Central memory CD8-positive, alpha-beta T cell (primary cell): ENCODE results near the gene SFTPA2.
A peak's percentile ranks its signal among the peaks of the same experiment; 100 is the strongest.
"Not testable (repeated sequence)": the region's sequence is repeated elsewhere in the genome, so short reads cannot be mapped to it uniquely, and the experiment has no call there.

Source experiments
- ATAC-seq: fragments of 150-1000 bp; cut with Tn5 transposase; replicated peaks from 2 replicates; pipeline ENCODE4 v1.10.0; 2022; ENCODE audit warnings: mild to moderate bottlenecking, moderate FRiP score, moderate number of reproducible peaks; ENCODE audit not compliant: poor library complexity, severe bottlenecking; ENCODE audit errors: extremely low read depth
- DNase-seq, 2 donors: peaks; one replicate each; pipeline ENCODE4 v3.0.0; 2021; ENCODE audit warnings: low spot score in 2 of 2
- H3K27ac Mint-ChIP-seq: one replicate; pipeline ENCODE4 v1.8.0; 2022; ENCODE audit warnings: low read depth, mild to moderate bottlenecking, moderate library complexity, mixed read lengths
- H3K27me3 Mint-ChIP-seq: one replicate; pipeline ENCODE4 v1.8.0; 2022; ENCODE audit warnings: mixed read lengths
- H3K36me3 Mint-ChIP-seq: one replicate; pipeline ENCODE4 v1.8.0; 2022; ENCODE audit warnings: mild to moderate bottlenecking, moderate library complexity, mixed read lengths; ENCODE audit not compliant: insufficient read depth
- H3K4me1 Mint-ChIP-seq: one replicate; pipeline ENCODE4 v1.8.0; 2022; ENCODE audit warnings: mixed read lengths
- H3K4me3 Mint-ChIP-seq: one replicate; pipeline ENCODE4 v1.8.0; 2022; ENCODE audit warnings: mild to moderate bottlenecking, moderate library complexity, mixed read lengths
- H3K9me3 Mint-ChIP-seq: one replicate; pipeline ENCODE4 v1.8.0; 2022; ENCODE audit warnings: mixed read lengths

SFTPA2 gene

DNA sequence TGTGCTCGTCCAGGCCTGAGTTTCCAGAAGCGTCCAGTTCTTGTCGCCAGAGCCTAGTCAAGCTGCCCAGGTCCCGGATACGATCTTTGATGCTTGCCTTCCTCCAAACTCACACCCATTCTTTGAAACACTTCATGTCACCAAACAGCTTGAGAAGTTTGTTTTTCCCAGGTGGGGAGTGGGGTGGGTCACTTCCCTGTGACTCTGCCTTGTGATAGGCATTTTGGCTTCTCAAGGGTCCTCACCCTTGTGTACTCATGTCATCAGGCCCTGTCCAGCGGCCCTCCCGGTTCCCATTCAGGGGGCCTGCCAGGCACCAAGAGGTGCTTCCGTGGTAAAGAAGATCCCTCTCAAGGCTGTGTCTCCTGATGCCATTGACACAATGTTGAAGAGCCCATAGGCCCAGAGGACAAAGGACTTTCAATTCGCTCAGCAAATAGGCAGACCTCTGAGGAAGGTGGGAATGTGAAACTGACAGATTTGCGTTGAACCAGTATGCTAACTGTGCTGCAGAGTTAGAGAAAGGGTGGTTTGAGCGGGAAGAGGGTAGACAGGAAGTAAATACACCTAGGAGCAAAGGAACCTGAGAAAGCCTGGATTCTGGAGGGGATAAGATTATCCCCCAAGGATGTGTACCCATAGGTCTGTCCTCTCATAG lies 25.8 kb upstream of the SFTPA2 start:
- Mint-ChIP-seq H3K9me3 (no peaks in the 10 kb centered on the region), H3K27ac (no peak overlapping the region), H3K27me3 (peaks cover 45% of the 10 kb centered on the region), H3K36me3 (peaks cover 2% of the 10 kb centered on the region), H3K4me1 (no peaks in the 10 kb centered on the region), H3K4me3 (no peak overlapping the region)
- DNase-seq (no peak), ATAC-seq (no peak)

DNA sequence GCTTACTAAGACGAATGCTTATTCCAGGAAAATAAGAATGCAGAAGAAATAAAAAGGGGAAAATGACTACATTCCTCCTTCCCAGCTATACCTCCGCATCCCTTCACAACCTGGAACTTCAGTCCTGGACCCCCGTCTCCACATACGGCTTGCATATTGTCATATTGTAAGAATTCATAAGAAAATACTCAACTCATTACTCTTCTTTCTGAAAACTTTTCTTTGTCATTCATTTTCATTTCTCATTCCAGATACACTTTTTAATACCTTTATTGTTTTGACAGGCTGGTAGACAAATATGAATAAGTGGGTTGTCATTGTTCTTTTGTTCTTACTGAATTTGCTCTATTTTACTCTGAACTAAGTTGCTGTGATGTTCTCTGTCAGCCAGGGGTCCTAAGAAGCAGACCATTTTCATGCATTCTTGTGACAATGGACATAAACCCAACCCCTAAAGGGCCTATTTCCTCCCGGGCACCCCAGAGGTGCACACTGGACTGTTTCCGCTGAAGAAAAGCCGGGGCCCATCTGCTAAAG lies 23.3 kb upstream of the SFTPA2 start:
- Mint-ChIP-seq H3K27me3 (peaks cover 23% of the 10 kb centered on the region), H3K27ac (no peak overlapping the region), H3K4me1 (no peaks in the 10 kb centered on the region), H3K4me3 (no peak overlapping the region), H3K36me3 (peaks cover 2% of the 10 kb centered on the region), H3K9me3 (no peaks in the 10 kb centered on the region)
- ATAC-seq (no peak), DNase-seq (no peak)

DNA sequence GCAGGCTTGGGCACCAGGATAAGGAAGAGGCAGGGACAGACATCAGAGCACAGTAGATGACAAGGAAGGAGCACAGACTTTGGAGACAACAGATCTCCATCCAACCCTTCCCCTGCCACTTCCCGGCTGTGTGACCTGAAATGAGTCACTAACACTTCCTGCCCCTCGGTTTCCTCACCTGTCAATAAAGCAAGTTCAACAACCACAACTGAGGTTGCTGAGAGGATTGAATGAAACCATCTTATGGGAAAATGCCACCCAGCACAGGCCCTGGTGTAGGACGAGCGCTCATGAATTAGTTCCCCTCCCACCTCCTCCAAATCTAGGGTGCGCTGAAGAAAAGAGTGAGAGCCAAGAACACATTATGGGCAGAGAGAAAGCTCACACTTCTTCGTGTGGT lies 22.7 kb upstream of the SFTPA2 start:
- not testable (repeated sequence) for H3K4me3 Mint-ChIP-seq, H3K36me3 Mint-ChIP-seq, ATAC-seq, H3K9me3 Mint-ChIP-seq, H3K27ac Mint-ChIP-seq, H3K4me1 Mint-ChIP-seq, DNase-seq
- peaks cover 22% of the 10 kb centered on the region for H3K27me3 Mint-ChIP-seq

DNA sequence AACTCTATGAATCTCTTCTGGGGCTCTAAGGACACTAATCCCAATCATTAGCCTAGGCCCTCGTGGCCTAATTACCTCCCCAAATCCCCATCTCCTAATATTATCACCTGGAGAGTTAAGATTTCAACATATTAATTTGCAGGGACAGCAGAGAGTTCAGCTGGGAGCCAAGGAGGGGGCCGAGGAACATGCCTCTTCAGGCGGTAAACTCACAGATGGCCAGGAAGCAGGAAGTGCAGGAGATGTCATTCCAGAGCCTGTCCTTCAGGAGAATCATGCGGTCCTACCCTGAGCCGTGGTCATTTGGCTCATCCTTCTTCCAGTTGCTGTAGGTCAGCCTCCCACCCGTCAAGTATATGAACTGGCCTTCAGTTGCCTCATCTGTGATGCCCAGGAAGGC lies 21.9 kb upstream of the SFTPA2 start:
- ATAC-seq (no peak), DNase-seq (no peak)
- peaks cover 2% of the 10 kb centered on the region for H3K36me3 Mint-ChIP-seq
- H3K4me3 Mint-ChIP-seq = no peak overlapping the region
- H3K4me1 Mint-ChIP-seq = no peaks in the 10 kb centered on the region
- H3K9me3 Mint-ChIP-seq = no peaks in the 10 kb centered on the region
- H3K27me3 Mint-ChIP-seq = peaks cover 14% of the 10 kb centered on the region
- no peak overlapping the region for H3K27ac Mint-ChIP-seq

DNA sequence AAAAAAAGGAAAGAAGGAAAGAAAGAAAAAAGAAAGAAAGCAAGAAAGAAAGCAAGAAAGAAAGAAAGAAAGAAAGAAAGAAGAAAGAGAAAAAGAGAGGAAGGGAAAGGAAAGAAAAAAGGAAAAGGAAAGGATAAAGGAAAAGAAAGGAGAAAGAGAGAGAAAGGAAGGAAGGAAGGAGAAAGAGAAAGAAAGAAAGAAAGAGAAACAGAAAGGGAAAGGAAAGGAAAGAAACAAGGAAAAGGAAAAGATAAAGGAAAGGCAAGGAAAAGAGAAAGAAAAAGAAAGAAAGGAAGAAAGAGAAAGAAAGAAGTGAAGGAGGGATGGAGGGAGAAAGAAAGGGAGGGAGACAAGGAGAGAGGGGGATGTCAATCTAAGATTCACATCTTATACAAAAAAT lies 20.8 kb upstream of the SFTPA2 start:
- H3K27ac Mint-ChIP-seq = no peak overlapping the region
- H3K4me3 Mint-ChIP-seq = no peak overlapping the region
- DNase-seq (no peak), ATAC-seq (no peak)
- no peaks in the 10 kb centered on the region for H3K4me1 Mint-ChIP-seq
- no peaks in the 10 kb centered on the region for H3K9me3 Mint-ChIP-seq
- H3K27me3 Mint-ChIP-seq = peaks cover 12% of the 10 kb centered on the region
- H3K36me3 Mint-ChIP-seq = no peaks in the 10 kb centered on the region

DNA sequence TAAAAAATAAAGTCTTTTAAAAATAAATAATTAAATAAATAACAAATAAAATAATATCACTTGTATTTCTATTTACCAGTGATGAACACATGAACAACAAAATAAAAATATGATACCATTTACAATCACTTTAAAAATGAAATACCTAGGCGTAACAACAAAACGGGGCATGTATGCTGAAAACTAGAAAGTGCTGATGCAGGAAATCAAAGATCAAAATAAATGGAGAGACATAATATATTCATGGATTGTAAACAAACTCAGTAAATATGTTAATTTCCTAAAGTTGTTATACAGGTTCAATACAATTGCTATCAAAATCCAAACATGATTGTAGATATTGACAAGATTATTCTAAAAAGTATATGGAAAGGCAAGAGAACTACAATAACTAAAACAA lies 19.2 kb upstream of the SFTPA2 start:
- no peaks in the 10 kb centered on the region for H3K9me3 Mint-ChIP-seq

DNA sequence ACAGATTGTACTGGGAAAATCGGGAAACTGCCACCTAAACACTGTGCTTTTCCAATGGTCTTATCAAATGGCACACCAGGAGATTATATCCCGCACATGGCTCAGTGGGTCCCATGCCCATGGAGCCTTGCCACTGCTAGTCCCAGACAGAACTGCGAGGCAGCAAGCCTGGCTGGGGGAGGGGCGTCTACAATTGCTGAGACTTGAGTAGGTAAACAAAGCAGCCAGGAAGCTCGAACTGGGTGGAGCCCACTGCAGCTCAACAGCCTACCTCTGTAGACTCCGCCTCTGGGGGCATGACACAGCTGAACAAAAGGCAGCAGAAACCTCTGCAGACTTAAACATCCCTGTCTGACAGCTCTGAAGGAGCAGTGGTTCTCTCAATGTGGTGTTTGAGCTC lies 10.4 kb upstream of the SFTPA2 start:
- ATAC-seq, H3K4me3 Mint-ChIP-seq, H3K4me1 Mint-ChIP-seq, H3K27ac Mint-ChIP-seq, H3K9me3 Mint-ChIP-seq, H3K36me3 Mint-ChIP-seq, DNase-seq: not testable (repeated sequence)
- H3K27me3 Mint-ChIP-seq = peaks cover 40% of the 10 kb centered on the region

More for the DNA sequence above, 19.2 kb upstream of the SFTPA2 start:
- ATAC-seq (no peak), DNase-seq (no peak)
- H3K4me1 Mint-ChIP-seq = no peaks in the 10 kb centered on the region
- H3K27me3 Mint-ChIP-seq = peaks cover 3% of the 10 kb centered on the region
- no peak overlapping the region for H3K4me3 Mint-ChIP-seq
- H3K36me3 Mint-ChIP-seq = no peaks in the 10 kb centered on the region
- no peak overlapping the region for H3K27ac Mint-ChIP-seq

DNA sequence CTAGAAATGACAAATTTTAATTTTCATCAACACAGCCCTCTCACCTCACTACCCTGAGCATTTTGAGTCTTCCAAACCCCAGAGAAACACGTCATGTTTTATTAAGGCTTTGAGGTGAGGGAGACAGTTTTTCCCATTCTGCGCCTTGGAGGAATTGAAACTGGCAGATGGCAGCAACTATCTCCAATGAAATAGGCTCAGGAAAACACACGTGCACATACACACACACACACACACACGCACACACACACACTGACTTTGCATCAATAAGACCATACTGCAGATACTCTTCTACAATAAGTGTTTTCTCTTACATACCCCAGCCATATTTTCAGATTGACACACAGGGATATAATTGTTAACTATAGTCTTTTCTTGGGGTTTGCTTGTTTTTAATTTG lies 3.2 kb upstream of the SFTPA2 start:
- no peaks in the 10 kb centered on the region for H3K9me3 Mint-ChIP-seq
- H3K27ac Mint-ChIP-seq = no peak overlapping the region
- peaks cover 10% of the 10 kb centered on the region for H3K4me1 Mint-ChIP-seq
- ATAC-seq = no peak
- H3K27me3 Mint-ChIP-seq = peaks cover 19% of the 10 kb centered on the region
- no peak overlapping the region for H3K4me3 Mint-ChIP-seq
- DNase-seq = no peak
- no peaks in the 10 kb centered on the region for H3K36me3 Mint-ChIP-seq

DNA sequence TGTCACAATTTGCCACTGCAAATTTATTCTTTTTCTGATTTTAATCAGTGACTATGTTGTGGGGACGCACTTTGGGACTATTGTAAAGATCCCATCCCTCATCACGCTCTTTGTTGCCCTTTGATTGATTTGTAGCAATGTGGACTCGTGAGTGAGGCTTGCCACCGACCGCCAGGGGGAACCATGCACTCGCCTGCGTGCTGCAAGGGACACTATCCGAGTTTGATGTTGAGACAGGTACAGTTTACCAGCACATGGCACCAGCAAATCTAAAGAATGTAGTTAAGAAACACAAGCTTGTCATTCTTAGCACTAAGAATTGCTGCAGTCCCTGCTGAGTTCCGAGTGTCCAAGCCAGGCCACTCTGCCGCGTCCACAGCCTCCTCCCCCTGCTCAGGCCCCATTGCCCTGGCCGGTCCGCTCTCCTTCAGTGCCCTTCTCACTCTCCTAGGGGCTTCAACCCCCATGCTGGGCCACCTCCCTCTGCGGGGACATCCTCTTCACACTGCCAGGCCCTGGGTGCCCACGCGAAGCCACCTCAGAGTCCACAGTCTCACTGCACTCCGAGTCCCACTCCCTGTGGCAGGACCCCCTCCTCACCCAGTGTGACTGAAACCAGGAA lies 2.0 kb upstream of the SFTPA2 start:
- Mint-ChIP-seq H3K36me3 (no peaks in the 10 kb centered on the region), H3K27ac (no peak overlapping the region), H3K4me1 (peaks cover 10% of the 10 kb centered on the region), H3K9me3 (no peaks in the 10 kb centered on the region), H3K4me3 (peak overlapping the region; percentile 31), H3K27me3 (peaks cover 19% of the 10 kb centered on the region)
- DNase-seq = peak in 1 of 2 donors; percentile 32
- ATAC-seq = peak; percentile 63

DNA sequence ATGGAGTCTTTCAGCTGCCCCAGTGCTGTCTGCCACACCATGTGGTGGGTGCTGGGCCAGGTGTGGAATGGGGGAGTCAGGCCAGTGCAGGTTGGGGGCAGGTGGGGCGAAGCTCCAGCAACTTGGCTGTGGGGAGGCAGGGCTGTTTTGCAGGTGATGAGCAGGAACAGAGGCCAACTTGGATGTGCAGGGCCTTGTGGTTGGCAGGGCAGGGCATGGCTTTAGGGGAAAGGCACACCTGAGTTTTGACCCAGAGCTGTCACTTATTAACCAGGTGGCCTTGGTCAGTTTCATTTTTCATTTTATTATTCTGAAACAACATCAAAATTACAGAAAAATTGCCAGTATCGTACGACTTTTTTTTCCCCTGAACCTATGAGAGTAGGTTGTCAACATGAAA lies 1.1 kb upstream of the SFTPA2 start:
- ATAC-seq (no peak), DNase-seq (no peak)
- H3K36me3 Mint-ChIP-seq = no peaks in the 10 kb centered on the region
- H3K27ac Mint-ChIP-seq = no peak overlapping the region
- H3K9me3 Mint-ChIP-seq = no peaks in the 10 kb centered on the region
- peaks cover 19% of the 10 kb centered on the region for H3K27me3 Mint-ChIP-seq
- peaks cover 10% of the 10 kb centered on the region for H3K4me1 Mint-ChIP-seq
- H3K4me3 Mint-ChIP-seq = no peak overlapping the region

DNA sequence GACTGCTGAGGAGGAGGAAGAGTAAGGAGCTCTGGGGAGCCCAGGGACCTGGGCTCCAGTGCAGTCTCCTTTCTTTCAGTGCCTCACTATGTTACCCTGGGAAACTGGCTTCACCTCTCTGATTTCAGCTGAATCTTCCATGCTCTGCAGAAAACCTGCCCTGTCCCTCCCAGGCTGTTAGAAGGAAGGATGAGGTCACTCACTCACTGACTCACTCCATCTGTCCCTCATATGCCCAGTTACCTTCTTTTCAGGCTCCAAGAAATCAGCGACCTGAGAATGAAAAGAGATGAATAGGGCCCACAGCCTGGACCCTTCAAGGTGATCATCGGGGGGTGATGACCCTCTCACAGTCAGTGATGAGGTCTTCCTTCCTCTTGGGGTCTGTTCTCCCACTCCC lies 481 bp downstream of the SFTPA2 start:
- Mint-ChIP-seq H3K9me3 (no peaks in the 10 kb centered on the region), H3K4me3 (no peak overlapping the region), H3K36me3 (no peaks in the 10 kb centered on the region), H3K27me3 (peaks cover 19% of the 10 kb centered on the region), H3K27ac (no peak overlapping the region), H3K4me1 (peaks cover 10% of the 10 kb centered on the region)
- no peak for DNase-seq
- ATAC-seq = no peak

DNA sequence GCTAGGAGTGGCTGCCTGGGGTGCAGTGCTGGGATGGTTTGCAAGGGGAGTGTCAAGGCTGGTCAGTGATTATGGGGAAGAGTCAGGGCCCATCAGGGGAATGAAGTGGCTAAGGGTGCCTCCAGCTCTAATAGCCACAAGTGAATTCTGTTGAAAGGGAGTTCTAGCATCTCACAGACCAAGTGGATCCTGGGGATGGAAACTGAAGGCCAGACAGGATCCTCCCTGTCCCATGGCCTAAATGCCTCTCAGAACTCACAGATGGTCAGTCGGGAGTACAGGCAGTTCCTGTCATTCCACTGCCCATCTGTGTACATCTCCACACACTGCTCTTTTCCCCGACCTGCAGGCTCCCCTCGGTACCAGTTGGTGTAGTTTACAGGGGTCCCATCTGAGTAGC lies 3.2 kb downstream of the SFTPA2 start:
- ATAC-seq, DNase-seq, H3K36me3 Mint-ChIP-seq, H3K4me3 Mint-ChIP-seq, H3K4me1 Mint-ChIP-seq, H3K9me3 Mint-ChIP-seq, H3K27ac Mint-ChIP-seq, H3K27me3 Mint-ChIP-seq: not testable (repeated sequence)
